ENCODE measurements around the gene FAM193A.

The FAM193A gene

DNA sequence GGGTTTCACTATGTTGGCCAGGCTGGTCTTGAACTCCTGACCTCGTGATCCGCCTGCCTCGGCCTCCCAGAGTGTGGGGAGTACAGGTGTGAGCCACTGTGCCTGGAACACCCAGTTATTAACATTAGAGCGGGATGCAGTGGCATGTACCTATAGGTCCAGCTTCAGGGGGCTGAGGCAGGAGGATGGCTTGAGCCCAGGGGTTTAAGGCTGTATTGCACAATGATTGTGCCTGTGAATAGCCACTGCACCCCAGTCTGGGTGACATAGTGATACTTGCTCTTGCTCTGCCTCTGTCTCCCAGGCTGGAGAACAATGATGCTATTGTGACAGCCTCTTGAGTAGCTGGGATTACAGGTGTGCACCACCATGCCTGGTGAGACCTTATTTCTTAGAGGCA lies 39.8 kb downstream of the FAM193A start:
- TF ChIP-seq SNAI2 (CRISPR knock-in tag; IDR thresholded peaks at IDR 0.05) (no peak), PPARA (CRISPR knock-in tag; IDR thresholded peaks at IDR 0.05; ENCODE audit: borderline replicate concordance) (no peak), ZNF565 (CRISPR knock-in tag; conservative IDR thresholded peaks at IDR 0.05; ENCODE audit: low read depth) (no peak), CSDC2 (CRISPR knock-in tag; IDR thresholded peaks at IDR 0.05) (no peak), ARNTL (CRISPR knock-in tag; IDR thresholded peaks at IDR 0.05; ENCODE audit: borderline replicate concordance, low read depth) (no peak), BACH2 (CRISPR knock-in tag; IDR thresholded peaks at IDR 0.05; ENCODE audit: borderline replicate concordance) (no peak), TSHZ2 (CRISPR knock-in tag; IDR thresholded peaks at IDR 0.05) (no peak), TCF4 (CRISPR knock-in tag; IDR thresholded peaks at IDR 0.05; ENCODE audit: borderline replicate concordance) (no peak), RARB (CRISPR knock-in tag; IDR thresholded peaks at IDR 0.05) (no peak), ZNF8 (CRISPR knock-in tag; IDR thresholded peaks at IDR 0.05) (no peak), PATZ1 (CRISPR knock-in tag; IDR thresholded peaks at IDR 0.05; ENCODE audit: borderline replicate concordance) (no peak), ZFP30 (CRISPR knock-in tag; IDR thresholded peaks at IDR 0.05) (no peak), ZFP3 (CRISPR knock-in tag; IDR thresholded peaks at IDR 0.05) (no peak), ESRRG (CRISPR knock-in tag; IDR thresholded peaks at IDR 0.05) (no peak), GLIS3 (CRISPR knock-in tag; IDR thresholded peaks at IDR 0.05) (no peak)
- ATAC-seq: no peak

DNA sequence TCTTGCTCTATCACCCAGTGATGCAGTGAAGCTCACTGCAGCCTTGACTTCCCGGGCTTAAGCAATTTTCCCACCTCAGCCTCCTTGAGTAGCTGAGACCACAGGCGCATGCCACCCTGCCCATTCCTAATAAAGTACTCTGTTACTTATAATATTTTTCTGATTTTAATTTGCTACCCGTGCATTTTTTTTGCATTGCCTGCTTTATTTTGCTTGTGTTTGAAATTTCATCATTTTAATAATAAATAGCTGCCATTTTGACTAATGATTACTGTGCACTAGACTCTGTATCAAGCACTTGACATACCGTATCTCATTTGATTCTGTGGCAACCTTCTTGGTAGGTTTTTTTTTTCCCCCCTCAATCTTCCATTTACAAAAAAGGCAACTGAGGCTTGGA lies 41.7 kb downstream of the FAM193A start:
- ATAC-seq: no peak
- TF ChIP-seq, protein P1, sequence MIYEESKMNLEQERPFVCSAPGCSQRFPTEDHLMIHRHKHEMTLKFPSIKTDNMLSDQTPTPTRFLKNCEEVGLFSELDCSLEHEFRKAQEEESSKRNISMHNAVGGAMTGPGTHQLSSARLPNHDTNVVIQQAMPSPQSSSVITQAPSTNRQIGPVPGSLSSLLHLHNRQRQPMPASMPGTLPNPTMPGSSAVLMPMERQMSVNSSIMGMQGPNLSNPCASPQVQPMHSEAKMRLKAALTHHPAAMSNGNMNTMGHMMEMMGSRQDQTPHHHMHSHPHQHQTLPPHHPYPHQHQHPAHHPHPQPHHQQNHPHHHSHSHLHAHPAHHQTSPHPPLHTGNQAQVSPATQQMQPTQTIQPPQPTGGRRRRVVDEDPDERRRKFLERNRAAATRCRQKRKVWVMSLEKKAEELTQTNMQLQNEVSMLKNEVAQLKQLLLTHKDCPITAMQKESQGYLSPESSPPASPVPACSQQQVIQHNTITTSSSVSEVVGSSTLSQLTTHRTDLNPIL (CRISPR knock-in tag; IDR thresholded peaks at IDR 0.05; ENCODE audit: low read depth): no peak
- TF ChIP-seq ISL1 (CRISPR knock-in tag; IDR thresholded peaks at IDR 0.05): no peak
- TF ChIP-seq, protein P2, sequence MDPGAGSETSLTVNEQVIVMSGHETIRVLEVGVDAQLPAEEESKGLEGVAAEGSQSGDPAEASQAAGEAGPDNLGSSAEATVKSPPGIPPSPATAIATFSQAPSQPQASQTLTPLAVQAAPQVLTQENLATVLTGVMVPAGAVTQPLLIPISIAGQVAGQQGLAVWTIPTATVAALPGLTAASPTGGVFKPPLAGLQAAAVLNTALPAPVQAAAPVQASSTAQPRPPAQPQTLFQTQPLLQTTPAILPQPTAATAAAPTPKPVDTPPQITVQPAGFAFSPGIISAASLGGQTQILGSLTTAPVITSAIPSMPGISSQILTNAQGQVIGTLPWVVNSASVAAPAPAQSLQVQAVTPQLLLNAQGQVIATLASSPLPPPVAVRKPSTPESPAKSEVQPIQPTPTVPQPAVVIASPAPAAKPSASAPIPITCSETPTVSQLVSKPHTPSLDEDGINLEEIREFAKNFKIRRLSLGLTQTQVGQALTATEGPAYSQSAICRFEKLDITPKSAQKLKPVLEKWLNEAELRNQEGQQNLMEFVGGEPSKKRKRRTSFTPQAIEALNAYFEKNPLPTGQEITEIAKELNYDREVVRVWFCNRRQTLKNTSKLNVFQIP (CRISPR knock-in tag; IDR thresholded peaks at IDR 0.05; ENCODE audit: borderline replicate concordance, low read depth): no peak
- TF ChIP-seq TCF4 (CRISPR knock-in tag; IDR thresholded peaks at IDR 0.05; ENCODE audit: borderline replicate concordance): no peak
- no peak for TF ChIP-seq ZNF8 (CRISPR knock-in tag; IDR thresholded peaks at IDR 0.05)
- TF ChIP-seq CSDC2 (CRISPR knock-in tag; IDR thresholded peaks at IDR 0.05): no peak
- TF ChIP-seq RARB (CRISPR knock-in tag; IDR thresholded peaks at IDR 0.05): no peak
- TF ChIP-seq BACH2 (CRISPR knock-in tag; IDR thresholded peaks at IDR 0.05; ENCODE audit: borderline replicate concordance): no peak
- no peak for TF ChIP-seq ZFP3 (CRISPR knock-in tag; IDR thresholded peaks at IDR 0.05)
- no peak for TF ChIP-seq CSRNP3 (CRISPR knock-in tag; IDR thresholded peaks at IDR 0.05)
- TF ChIP-seq PATZ1 (CRISPR knock-in tag; IDR thresholded peaks at IDR 0.05; ENCODE audit: borderline replicate concordance): no peak
- TF ChIP-seq ZNF70 (CRISPR knock-in tag; IDR thresholded peaks at IDR 0.05): no peak
- TF ChIP-seq ESRRG (CRISPR knock-in tag; IDR thresholded peaks at IDR 0.05): no peak
- TF ChIP-seq PPARA (CRISPR knock-in tag; IDR thresholded peaks at IDR 0.05; ENCODE audit: borderline replicate concordance): no peak
- no peak for TF ChIP-seq ZNF565 (CRISPR knock-in tag; conservative IDR thresholded peaks at IDR 0.05; ENCODE audit: low read depth)
- no peak for TF ChIP-seq OSR1 (CRISPR knock-in tag; IDR thresholded peaks at IDR 0.05)
- TF ChIP-seq TSHZ2 (CRISPR knock-in tag; IDR thresholded peaks at IDR 0.05): no peak
- no peak for TF ChIP-seq ARNTL (CRISPR knock-in tag; IDR thresholded peaks at IDR 0.05; ENCODE audit: borderline replicate concordance, low read depth)
